Loucy (cell line): ENCODE data around the gene PBX2.

Experiments used
- H2AFZ ChIP-seq: fragments of 200-600 bp; sonication (generic); 2 replicates; pipeline ENCODE4 v1.6.0; 2016; ENCODE audit warnings: antibody characterized with exemption, mild to moderate bottlenecking, low read length, moderate library complexity
- H3F3A ChIP-seq: fragments of 200-600 bp; 2 replicates; pipeline ENCODE4 v1.6.0; 2016; ENCODE audit warnings: antibody characterized with exemption, low read depth, mild to moderate bottlenecking
- H3K27me3 ChIP-seq: fragments of 200-600 bp; sonication (generic); 2 replicates; pipeline ENCODE4 v1.6.1; 2014; ENCODE audit warnings: low read length, mild to moderate bottlenecking; ENCODE audit not compliant: insufficient read depth, poor library complexity, severe bottlenecking
- H3K36me3 ChIP-seq: fragments of 200-600 bp; sonication (generic); 2 replicates; pipeline ENCODE4 v1.6.1; 2016; ENCODE audit warnings: low read length; ENCODE audit not compliant: insufficient read depth
- H3K4me1 ChIP-seq: fragments of 200-600 bp; sonication (generic); 2 replicates; pipeline ENCODE4 v1.5.1; 2014; ENCODE audit warnings: low read length, mild to moderate bottlenecking; ENCODE audit not compliant: insufficient read depth, poor library complexity, severe bottlenecking
- H3K4me2 ChIP-seq: fragments of 200-600 bp; sonication (generic); 2 replicates; pipeline ENCODE4 v1.6.0; 2014; ENCODE audit warnings: antibody characterized with exemption, low read length, low read depth, mild to moderate bottlenecking; ENCODE audit not compliant: poor library complexity, severe bottlenecking
- H3K4me3 ChIP-seq: fragments of 200-600 bp; sonication (generic); 2 replicates; pipeline ENCODE4 v1.5.1; 2014; ENCODE audit warnings: low read length, mild to moderate bottlenecking, mixed read lengths; ENCODE audit not compliant: poor library complexity, severe bottlenecking
- H3K79me2 ChIP-seq: fragments of 200-600 bp; sonication (generic); 2 replicates; pipeline ENCODE4 v1.6.1; 2014; ENCODE audit warnings: low read length; ENCODE audit not compliant: insufficient read depth
- H3K9ac ChIP-seq: fragments of 200-600 bp; sonication (generic); 2 replicates; pipeline ENCODE4 v1.6.0; 2014; ENCODE audit warnings: mild to moderate bottlenecking, low read depth, low read length, moderate library complexity; ENCODE audit not compliant: poor library complexity, severe bottlenecking
- H3K9me2 ChIP-seq: fragments of 200-600 bp; sonication (generic); replicated peaks from 2 replicates; pipeline ENCODE4 v1.6.1; 2016; ENCODE audit warnings: low read depth, low read length, mixed read lengths
- H3K9me3 ChIP-seq: fragments of 200-600 bp; sonication (generic); 2 replicates; pipeline ENCODE4 v1.6.1; 2014; ENCODE audit warnings: mild to moderate bottlenecking, antibody characterized with exemption, low read length, low read depth; ENCODE audit not compliant: insufficient read depth
- H4K20me1 ChIP-seq: fragments of 200-600 bp; sonication (generic); 2 replicates; pipeline ENCODE4 v1.6.0; 2014; ENCODE audit warnings: antibody characterized with exemption, low read length, mild to moderate bottlenecking; ENCODE audit not compliant: insufficient read depth, poor library complexity, severe bottlenecking
- CTCF ChIP-seq: fragments of 200-600 bp; sonication (generic); conservative IDR thresholded peaks from 2 replicates; pipeline ENCODE4 v1.5.1; 2014; ENCODE audit warnings: mild to moderate bottlenecking, antibody characterized with exemption, low read length
- EZH2phosphoT487 ChIP-seq: fragments of 200-600 bp; IDR thresholded peaks from 2 replicates; pipeline ENCODE4 v1.6.1; 2018; ENCODE audit warnings: antibody characterized with exemption, mild to moderate bottlenecking, moderate library complexity, borderline replicate concordance

PBX2 gene

GRCh38 chr6:32178547-32179440 lies 11.2 kb downstream of the PBX2 start:
- Histone ChIP-seq H3K36me3 (peaks cover 12% of the 10 kb centered on the region; the same call in 1 of the 2 replicates), H3K9me2 (no peaks in the 10 kb centered on the region), H3K27me3 (no peaks in the 10 kb centered on the region), H3K9me3 (no peaks in the 10 kb centered on the region), H3K79me2 (peaks cover 60% of the 10 kb centered on the region), H3K9ac (peak overlapping the region; percentile 93), H3K4me3 (peak overlapping the region; percentile 88), H3F3A (peaks cover 4% of the 10 kb centered on the region; the same call in 1 of the 2 replicates), H2AFZ (0 out of 2 replicates have a peak overlapping the region, but pooled peaks have one; percentile 32), H4K20me1 (no peaks in the 10 kb centered on the region), H3K4me1 (peaks cover 37% of the 10 kb centered on the region), H3K4me2 (peak overlapping the region; percentile 90)
- TF ChIP-seq CTCF (no peak), EZH2phosphoT487 (no peak)

- Histone ChIP-seq H3K4me1 (peaks cover 44% of the 10 kb centered on the region), H3K4me2 (peak within 1 kb of the TSS; percentile 90), H3K9ac (peak within 1 kb of the TSS; percentile 98), H3K9me3 (no peaks in the 10 kb centered on the region), H3K4me3 (peak within 1 kb of the TSS; percentile 88), H3F3A (peaks cover 4% of the 10 kb centered on the region; the same call in 1 of the 2 replicates), H2AFZ (peak within 1 kb of the TSS; percentile 81), H3K79me2 (peaks cover 64% of the 10 kb centered on the region), H3K9me2 (no peaks in the 10 kb centered on the region), H4K20me1 (no peaks in the 10 kb centered on the region), H3K36me3 (peaks cover 4% of the 10 kb centered on the region; the same call in 1 of the 2 replicates), H3K27me3 (no peaks in the 10 kb centered on the region)
- TF ChIP-seq CTCF (no peak), EZH2phosphoT487 (no peak)
Measured at GRCh38 chr6:32177788-32178546, 12.0 kb downstream of the PBX2 start, which contains the start of gene RNF5. RNF5 (plus strand) TSS chr6:32178405; CDS start chr6:32178512, 107 bp downstream.

- Histone ChIP-seq H3K4me1 (peaks cover 47% of the 10 kb centered on the region), H3F3A (peaks cover 4% of the 10 kb centered on the region; the same call in 1 of the 2 replicates), H3K9me2 (no peaks in the 10 kb centered on the region), H3K9ac (peak overlapping the region; percentile 98), H3K9me3 (no peaks in the 10 kb centered on the region), H2AFZ (peak overlapping the region; percentile 81), H3K79me2 (peaks cover 64% of the 10 kb centered on the region), H3K4me3 (peak overlapping the region; percentile 88), H3K27me3 (no peaks in the 10 kb centered on the region), H3K36me3 (no peaks in the 10 kb centered on the region), H4K20me1 (no peaks in the 10 kb centered on the region), H3K4me2 (peak overlapping the region; percentile 88)
- no peak for TF ChIP-seq CTCF
- no peak for TF ChIP-seq EZH2phosphoT487
Measured at GRCh38 chr6:32177183-32177787, 12.7 kb downstream of the PBX2 start.
